Right forelimb (tissue), 1 donor: ENCODE results near the gene IKZF2.
A peak's percentile ranks its signal among the peaks of the same experiment; 100 is the strongest.

ENCODE experiments used
- DNase-seq: peaks from one replicate; pipeline ENCODE4 v3.0.0-alpha.2; 2018

IKZF2 gene

GRCh38 chr2:213151437-213152064 is at the start of gene IKZF2:
IKZF2 (minus strand) TSS chr2:213151612; CDS start chr2:213148629, 2,983 bp downstream.
- peak; percentile 89 for DNase-seq

GRCh38 chr2:213199871-213200270 is 48.5 kb upstream of the IKZF2 start:
- no peak for DNase-seq

- no peak for DNase-seq
These were observed 37.8 kb upstream of the IKZF2 start for GRCh38 chr2:213189001-213189899.

DNA sequence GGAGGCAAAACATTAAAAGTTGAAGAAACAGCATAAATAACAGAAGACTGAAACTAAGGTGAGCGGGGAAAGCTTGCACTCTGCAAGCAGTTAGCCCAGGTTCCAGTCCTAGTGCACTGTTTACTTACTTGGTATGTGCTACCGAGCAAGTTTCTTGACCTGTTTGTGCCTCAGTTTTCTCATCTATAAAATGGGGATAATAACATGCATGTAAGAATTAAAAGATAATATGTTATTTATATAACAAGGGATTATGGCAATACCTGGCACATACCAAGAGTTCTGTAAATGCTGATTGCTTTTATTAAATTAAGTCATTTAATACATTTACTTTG is 37.1 kb upstream of the IKZF2 start:
- no peak for DNase-seq

- no peak for DNase-seq
These were observed 36.6 kb upstream of the IKZF2 start for GRCh38 chr2:213187833-213188532.

GRCh38 chr2:213187386-213187785 is 36.0 kb upstream of the IKZF2 start:
- DNase-seq, result no peak

DNA sequence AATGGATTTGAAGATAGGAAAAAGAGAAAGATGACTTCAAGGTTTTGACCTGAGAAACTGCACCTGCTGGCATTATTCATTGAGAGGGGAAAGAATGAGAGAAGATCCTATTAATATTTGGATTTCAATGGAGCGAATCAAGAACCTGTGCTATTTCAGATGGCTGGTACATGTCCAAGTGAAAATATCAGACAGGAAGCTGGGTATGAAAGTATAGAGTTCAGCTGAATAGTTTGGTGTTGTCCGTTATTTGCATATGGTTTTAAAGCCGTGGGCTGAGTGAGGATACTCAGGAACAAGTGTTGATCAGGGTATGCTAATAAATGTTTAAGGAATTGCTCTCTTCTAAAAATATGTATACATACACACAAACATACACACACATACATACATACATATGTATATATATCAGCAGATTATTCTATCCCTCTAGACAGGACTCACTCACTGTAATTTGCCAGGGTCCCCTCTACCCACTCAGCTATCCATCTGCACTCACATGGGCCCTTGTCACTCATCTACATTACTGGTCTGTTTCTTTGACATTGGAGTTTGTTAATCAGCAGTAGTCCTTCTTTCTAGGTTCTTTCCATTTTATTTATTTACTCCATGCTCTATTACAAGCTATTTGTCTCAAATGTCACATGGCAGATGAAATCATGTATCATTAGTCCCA is 33.9 kb upstream of the IKZF2 start:
- DNase-seq, result no peak

DNA sequence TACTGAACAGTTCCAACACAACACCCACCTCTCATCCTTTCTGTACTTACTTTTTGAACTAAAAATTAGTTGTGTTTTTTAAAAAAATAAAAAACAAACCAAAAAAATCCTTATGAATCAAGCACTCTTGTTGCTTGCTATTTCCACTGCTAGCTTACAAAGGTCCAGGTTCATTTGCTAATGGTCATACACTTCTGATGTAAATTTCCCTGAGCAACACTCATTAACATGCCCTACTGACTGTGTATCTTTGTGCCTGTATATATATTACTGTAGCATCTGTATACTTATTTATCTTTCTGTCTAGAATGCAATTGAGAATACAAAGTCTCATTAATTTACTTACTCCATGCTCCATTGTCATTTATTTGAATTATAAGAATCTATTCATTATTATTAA is 30.3 kb upstream of the IKZF2 start:
- no peak for DNase-seq

- DNase-seq, result no peak
These were observed 26.3 kb upstream of the IKZF2 start for GRCh38 chr2:213177679-213178078.

- no peak for DNase-seq
These were observed 24.3 kb upstream of the IKZF2 start for GRCh38 chr2:213175673-213176247.

- no peak for DNase-seq
These were observed 21.2 kb upstream of the IKZF2 start for GRCh38 chr2:213172641-213173040.

DNA sequence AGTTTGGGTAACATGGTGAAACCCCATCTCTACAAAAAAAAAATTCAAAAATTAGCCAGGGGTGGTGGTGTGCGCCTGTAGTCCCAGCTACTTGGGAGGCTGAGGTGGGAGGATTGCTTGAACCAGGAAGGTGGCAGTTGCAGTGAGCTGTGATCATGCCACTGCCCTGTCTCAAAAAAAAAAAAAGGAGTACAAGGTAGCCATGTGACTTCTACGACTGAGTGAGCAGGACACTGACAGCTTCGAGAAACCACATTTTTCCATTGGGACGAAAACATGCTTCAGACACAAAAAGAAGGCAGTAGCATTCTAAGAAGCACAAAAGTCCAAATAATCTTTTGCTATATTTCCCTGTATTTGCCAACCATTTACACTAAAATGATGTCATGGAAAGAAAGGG is 19.7 kb upstream of the IKZF2 start:
- no peak for DNase-seq

DNA sequence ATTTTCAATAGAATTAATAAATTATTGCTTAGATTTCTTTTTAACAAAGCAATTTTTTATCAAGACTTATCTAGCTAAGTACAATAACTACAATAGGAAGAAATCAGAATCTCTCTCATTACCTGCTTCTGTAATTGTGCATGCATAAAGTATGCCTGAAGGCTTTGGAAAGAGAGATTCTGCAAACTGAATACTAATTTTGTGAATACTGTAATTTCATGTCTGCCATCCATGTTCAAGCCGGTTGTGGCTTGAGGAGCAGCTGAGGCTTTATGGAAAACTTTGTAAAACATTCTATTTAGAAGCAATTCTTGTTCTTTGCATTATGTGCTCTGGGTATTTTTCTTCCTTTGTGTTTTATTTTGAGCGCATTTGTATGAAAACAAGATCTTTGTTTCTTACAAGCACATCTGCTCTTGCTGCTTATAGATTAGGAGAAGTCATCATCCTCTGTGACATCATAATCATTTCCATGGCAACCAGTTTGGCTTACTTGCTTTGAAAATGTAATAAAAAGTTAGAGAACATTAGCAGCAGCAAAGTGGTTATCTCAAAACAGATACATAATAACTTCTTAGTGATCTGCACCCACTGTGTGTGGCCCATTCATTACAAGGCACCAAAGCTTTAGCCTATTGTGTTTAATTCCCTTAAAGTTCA is 16.0 kb upstream of the IKZF2 start:
- no peak for DNase-seq

GRCh38 chr2:213166109-213166508 is 14.7 kb upstream of the IKZF2 start:
- no peak for DNase-seq

DNA sequence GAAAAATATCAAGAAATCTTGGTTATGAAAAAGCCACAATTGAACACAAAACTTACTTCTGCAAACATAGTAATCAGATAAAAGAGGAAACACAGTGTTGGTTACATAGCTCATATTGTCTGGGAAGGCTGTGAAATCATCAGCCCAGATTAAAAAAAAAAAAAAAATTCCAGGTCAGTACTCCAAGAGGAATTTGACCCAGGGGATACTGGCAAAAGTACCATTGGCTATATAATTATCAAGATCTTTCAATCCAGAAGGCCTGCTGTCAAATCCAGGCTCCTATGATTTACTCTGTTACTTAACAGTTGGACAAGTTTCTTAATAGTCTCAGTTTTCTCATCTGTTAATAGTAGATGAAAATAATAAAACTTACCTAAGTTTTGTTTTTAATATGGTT is 12.9 kb upstream of the IKZF2 start:
- DNase-seq, result no peak

- no peak for DNase-seq
These were observed 11.2 kb upstream of the IKZF2 start for GRCh38 chr2:213162516-213163118.

GRCh38 chr2:213161759-213162515 is 10.5 kb upstream of the IKZF2 start:
- DNase-seq, result no peak

- no peak for DNase-seq
These were observed 8.4 kb upstream of the IKZF2 start for GRCh38 chr2:213159768-213160167.

DNA sequence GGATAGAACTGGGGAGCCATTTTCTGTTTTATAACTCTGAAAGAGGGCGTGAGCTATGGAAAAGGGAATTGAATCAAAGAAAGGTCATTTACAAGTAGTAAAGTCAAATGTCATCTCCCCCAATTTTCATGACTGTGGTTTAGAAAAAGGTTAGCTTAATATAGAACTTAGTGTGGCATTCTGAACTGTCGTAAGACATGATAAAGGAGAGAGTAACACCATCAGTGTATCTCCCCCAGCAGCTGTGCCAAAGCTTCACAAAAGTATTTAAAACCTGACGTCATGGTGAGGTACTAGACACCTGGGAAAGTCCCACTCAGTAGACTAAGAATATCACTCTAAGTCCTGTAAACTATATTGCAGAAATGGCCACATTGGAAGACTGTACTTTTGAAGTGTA is 5.8 kb upstream of the IKZF2 start:
- DNase-seq, result no peak

GRCh38 chr2:213156717-213157116 is 5.3 kb upstream of the IKZF2 start:
- no peak for DNase-seq

DNA sequence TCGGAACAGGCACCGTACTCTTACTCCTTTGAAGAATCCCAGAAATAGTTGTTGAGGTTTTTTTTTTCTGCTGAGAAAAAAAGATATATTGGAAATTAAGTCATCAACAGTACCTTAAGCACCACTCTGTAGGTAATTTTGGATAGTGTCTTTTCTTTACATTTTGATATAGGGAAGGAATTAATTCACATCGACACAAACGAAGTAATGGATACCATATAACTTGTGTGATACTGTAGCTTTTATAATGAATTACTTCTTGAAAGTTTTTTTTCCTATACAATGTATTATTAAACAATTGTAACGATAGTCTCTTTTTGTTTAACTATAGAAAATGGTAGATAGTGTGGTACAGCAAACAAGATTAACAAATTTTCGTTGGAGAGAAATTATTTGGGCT is 1.5 kb upstream of the IKZF2 start:
- no peak for DNase-seq
